GM20000 (cell line): ENCODE measurements around the gene EXOSC9.

ENCODE experiments used
- DNase-seq: peaks from one replicate; pipeline ENCODE4 v3.0.0; 2012; ENCODE audit warnings: low spot score
- CTCF ChIP-seq: IDR thresholded peaks from 2 replicates; pipeline ENCODE4 v1.5.1; 2012; ENCODE audit warnings: mild to moderate bottlenecking, control low read depth; ENCODE audit errors: extremely low read depth, missing control alignments

EXOSC9 gene

DNA sequence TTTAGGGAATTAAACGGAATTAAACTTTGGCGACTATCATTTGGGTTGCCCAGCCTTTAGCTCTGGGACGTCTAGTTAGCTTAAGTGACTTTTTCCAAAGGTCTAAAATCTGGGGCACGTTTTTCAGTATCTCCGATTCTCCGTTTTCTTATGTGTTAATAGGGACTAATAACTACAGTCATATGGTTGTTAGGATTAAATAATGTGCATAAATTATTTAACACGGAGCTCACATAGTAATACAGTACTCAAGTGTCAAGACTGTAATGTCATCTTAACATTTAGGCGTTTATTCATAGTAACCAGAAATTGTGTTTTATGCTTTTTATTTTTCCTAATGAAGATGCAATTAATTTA lies 23.0 kb downstream of the EXOSC9 start:
- DNase-seq: no peak
- no peak for TF ChIP-seq CTCF

GRCh38 chr4:121824950-121825349 lies 23.8 kb downstream of the EXOSC9 start:
- no peak for DNase-seq
- TF ChIP-seq CTCF: no peak

DNA sequence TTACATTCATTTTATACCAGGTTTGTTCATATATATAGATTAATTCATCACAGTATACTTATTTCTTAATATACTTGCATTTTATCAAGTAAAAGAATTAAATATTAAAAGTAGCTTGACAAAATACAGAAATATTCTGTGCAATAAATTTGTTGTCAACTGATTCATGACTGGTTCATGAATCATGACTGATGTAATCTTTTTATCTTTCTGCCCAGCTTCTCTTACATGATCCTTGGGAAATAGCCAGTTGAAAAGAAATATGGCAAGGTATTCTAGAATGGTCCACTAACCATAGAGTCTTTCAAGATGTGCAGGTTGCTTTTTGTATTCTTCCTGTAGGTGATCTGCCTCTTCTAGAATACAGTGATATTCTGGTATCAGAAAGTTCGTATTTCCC lies 26.7 kb downstream of the EXOSC9 start:
- TF ChIP-seq CTCF: no peak
- DNase-seq: no peak

DNA sequence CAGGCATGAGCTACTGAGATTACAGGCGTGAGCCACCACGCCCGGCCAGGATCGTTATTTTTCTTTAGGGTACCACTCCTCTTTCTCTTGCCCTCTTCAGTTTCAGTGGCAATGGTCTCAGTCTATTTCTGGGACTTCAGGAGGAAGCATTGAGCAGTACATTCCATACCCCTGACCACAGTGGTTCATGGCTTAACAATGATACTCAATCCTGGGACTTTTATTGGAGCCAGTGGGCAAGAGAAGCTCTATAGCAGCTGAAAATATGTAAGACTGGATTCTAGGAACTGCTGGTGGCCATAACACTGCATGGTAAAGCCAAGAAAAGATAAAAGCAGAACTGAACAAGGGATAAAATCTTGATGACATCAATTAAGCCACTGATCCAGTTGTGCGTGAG lies 28.4 kb downstream of the EXOSC9 start:
- no peak for TF ChIP-seq CTCF
- DNase-seq: no peak

GRCh38 chr4:121838136-121838535 lies 37.0 kb downstream of the EXOSC9 start:
- no peak for TF ChIP-seq CTCF
- no peak for DNase-seq

DNA sequence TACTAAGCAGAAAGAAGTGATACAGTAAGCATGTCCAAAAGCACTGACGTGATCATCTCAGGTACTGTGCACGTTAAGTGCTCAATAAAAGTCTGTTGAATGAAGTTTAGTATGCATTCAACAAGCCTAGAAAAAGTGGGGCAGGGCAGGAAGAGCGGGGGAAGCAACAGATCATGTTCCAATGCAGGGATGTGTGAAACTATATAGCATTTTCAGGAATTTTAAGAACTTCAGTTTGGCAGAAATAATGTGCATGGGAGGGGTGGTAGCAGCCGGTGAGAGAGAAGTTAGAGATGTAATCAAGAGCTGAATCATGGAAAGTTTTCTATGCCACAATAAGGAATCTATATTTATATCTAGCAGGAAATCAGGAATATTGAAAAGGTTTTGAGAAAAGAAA lies 41.7 kb downstream of the EXOSC9 start:
- no peak for DNase-seq

GRCh38 chr4:121846662-121847061 lies 45.5 kb downstream of the EXOSC9 start:
- no peak for TF ChIP-seq CTCF

More for the DNA sequence above, 41.7 kb downstream of the EXOSC9 start:
- no peak for TF ChIP-seq CTCF

More at GRCh38 chr4:121846662-121847061, 45.5 kb downstream of the EXOSC9 start:
- no peak for DNase-seq
